Keratinocyte (primary cell): ENCODE measurements around the gene RER1. TPM values are rescaled to one million over a fixed set of nuclear protein-coding genes. Genes with fewer than 3 reads are reported as not detected.

ENCODE experiments used
- DNase-seq: peaks from one replicate; pipeline ENCODE4 v3.0.0-alpha.2; 2011; ENCODE audit warnings: low read depth, missing footprints, low spot score
- FAIRE-seq: peaks from 2 replicates; lab custom pipeline; 2011; peaks lifted over from hg19 to GRCh38; lab: Jason Lieb, UNC
- H2AFZ ChIP-seq: 2 replicates; pipeline ENCODE4 v1.6.0; 2012; ENCODE audit warnings: low read length, control low read depth, inconsistent platforms; ENCODE audit not compliant: control insufficient read depth
- H3K27ac ChIP-seq: 2 replicates; pipeline ENCODE4 v1.5.1; 2011; ENCODE audit warnings: low read length; ENCODE audit not compliant: control insufficient read depth, insufficient read depth
- H3K27me3 ChIP-seq: 3 replicates; pipeline ENCODE4 v1.6.0; 2011; ENCODE audit warnings: low read length; ENCODE audit not compliant: control insufficient read depth, insufficient read depth; ENCODE audit errors: extremely low read depth
- H3K36me3 ChIP-seq, 2 experiments: 2 replicates in 1 of 2; 3 replicates in 1 of 2; pipeline ENCODE4 v1.5.1; 2011; ENCODE audit warnings: low read length in 2 of 2, mild to moderate bottlenecking in 1 of 2; ENCODE audit not compliant: control insufficient read depth in 2 of 2, insufficient read depth in 2 of 2; ENCODE audit errors: extremely low read depth in 1 of 2
- H3K4me1 ChIP-seq: 3 replicates; pipeline ENCODE4 v1.5.1; 2011; ENCODE audit warnings: low read length; ENCODE audit not compliant: control insufficient read depth, insufficient read depth; ENCODE audit errors: extremely low read depth
- H3K4me2 ChIP-seq: 3 replicates; pipeline ENCODE4 v1.6.0; 2011; ENCODE audit warnings: low read depth, low read length; ENCODE audit not compliant: control insufficient read depth, insufficient read depth; ENCODE audit errors: extremely low read depth
- H3K4me3 ChIP-seq, 3 experiments: fragments of 200-600 bp in 1 of 3; sonication (generic) in 1 of 3; 2 replicates in 2 of 3; 3 replicates in 1 of 3; pipeline ENCODE4 v1.5.1; 2011 to 2016; ENCODE audit warnings: low read length in 3 of 3, mild to moderate bottlenecking in 3 of 3, control low read depth in 2 of 3, inconsistent platforms in 1 of 3, low read depth in 1 of 3, mixed read lengths in 1 of 3, mixed run types in 1 of 3, moderate library complexity in 1 of 3; ENCODE audit not compliant: control insufficient read depth in 2 of 3, insufficient read depth in 2 of 3; ENCODE audit errors: extremely low read depth in 1 of 3
- H3K79me2 ChIP-seq: 2 replicates; pipeline ENCODE4 v1.6.0; 2012; ENCODE audit warnings: low read length; ENCODE audit not compliant: control insufficient read depth, insufficient read depth
- H3K9ac ChIP-seq: 3 replicates; pipeline ENCODE4 v1.6.0; 2011; ENCODE audit warnings: low read length; ENCODE audit not compliant: control insufficient read depth, insufficient read depth; ENCODE audit errors: extremely low read depth
- H3K9me1 ChIP-seq: 3 replicates; pipeline ENCODE4 v1.6.0; 2011; ENCODE audit warnings: low read length; ENCODE audit not compliant: control insufficient read depth, insufficient read depth; ENCODE audit errors: extremely low read depth
- H3K9me3 ChIP-seq: 2 replicates; pipeline ENCODE4 v1.5.1; 2012; ENCODE audit warnings: low read depth, low read length; ENCODE audit not compliant: control insufficient read depth
- H4K20me1 ChIP-seq: 3 replicates; pipeline ENCODE4 v1.6.0; 2011; ENCODE audit warnings: low read length; ENCODE audit not compliant: control insufficient read depth, insufficient read depth; ENCODE audit errors: extremely low read depth
- EZH2 ChIP-seq: IDR thresholded peaks from one replicate; pipeline ENCODE4 v1.6.1; 2012; ENCODE audit warnings: inconsistent platforms, mild to moderate bottlenecking, low read length, moderate library complexity
- dilution Hi-C: fragments of 300-500 bp; cut with MboI; formaldehyde crosslinking; loops from one replicate; pipeline ENCODE4 v1.7.0; 2020; ENCODE audit warnings: low sequenced_read_pairs; ENCODE audit not compliant: extremely low pct_ligation_motif_present
- polyA plus RNA-seq, 5 experiments: library from polyadenylated mRNA; depleted of rRNA in 3 of 5; stranded (reverse) in 3 of 5; stranded (forward) in 1 of 5; unstranded in 1 of 5; fragments of >200 nt; gene quantifications; 1 replicate in 1 of 5; 2 replicates in 3 of 5; 3 replicates in 1 of 5; pipeline versions ENCODE4 v1.2.1 to v1.2.3, GENCODE V29; 2011 to 2012; ENCODE audit warnings: missing spikeins in 2 of 5, low read depth in 1 of 5, low replicate concordance in 1 of 5
- TF ChIP-seq, protein P1 (sequence below), 3 experiments: IDR thresholded peaks in 1 of 3; conservative IDR thresholded peaks in 1 of 3; optimal IDR thresholded peaks in 1 of 3; 2 replicates in 2 of 3; 3 replicates in 1 of 3; pipeline versions ENCODE3 to v1.5.1; 2011; ENCODE audit warnings: low read length in 3 of 3, mild to moderate bottlenecking in 3 of 3, moderate library complexity in 2 of 3, control low read depth in 1 of 3, inconsistent platforms in 1 of 3; ENCODE audit not compliant: insufficient read depth in 2 of 3; ENCODE audit errors: extremely low read depth in 1 of 3

RER1 gene
- polyA plus RNA-seq, 1 donor (not counting 4 experiments of a cell fraction or from before 2014, with no cell fraction given), result 297 TPM

DNA sequence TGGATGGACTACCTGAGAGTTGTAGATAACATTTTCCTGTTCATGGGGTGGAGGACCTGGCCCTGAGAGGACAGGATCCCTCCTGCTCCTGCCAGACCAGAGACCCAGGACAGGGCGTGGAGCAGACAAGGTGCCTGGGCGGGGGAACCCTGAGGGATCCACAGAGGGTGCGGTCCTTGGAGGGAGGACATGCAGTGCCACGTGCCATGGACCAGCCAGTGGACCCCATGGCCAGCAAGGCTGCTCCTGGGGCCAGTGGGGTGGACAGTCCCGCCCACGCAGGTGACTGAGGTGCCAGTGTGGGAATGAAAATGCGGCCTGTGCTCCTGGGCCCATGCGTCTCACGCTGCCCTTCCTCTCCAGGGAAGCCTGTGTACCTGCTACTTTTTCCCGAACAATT, 3.6 kb downstream of the RER1 start:
- Histone ChIP-seq H3K9me1 (no peaks in the 10 kb centered on the region), H2AFZ (no peak overlapping the region), H3K27me3 (no peaks in the 10 kb centered on the region), H3K36me3 (peaks cover 24 to 65% of the 10 kb centered on the region in 2 experiments), H3K4me1 (peaks cover 15% of the 10 kb centered on the region), H3K4me2 (no peak overlapping the region), H3K9me3 (no peaks in the 10 kb centered on the region), H3K27ac (no peak overlapping the region), H3K79me2 (peaks cover 71% of the 10 kb centered on the region), H3K4me3 (no peak overlapping the region), H3K9ac (no peak overlapping the region), H4K20me1 (peaks cover 3% of the 10 kb centered on the region)
- dilution Hi-C loops, result no loop called here
- FAIRE-seq (no peak), DNase-seq (no peak)
- TF ChIP-seq EZH2, result no peak
- TF ChIP-seq, protein P1, sequence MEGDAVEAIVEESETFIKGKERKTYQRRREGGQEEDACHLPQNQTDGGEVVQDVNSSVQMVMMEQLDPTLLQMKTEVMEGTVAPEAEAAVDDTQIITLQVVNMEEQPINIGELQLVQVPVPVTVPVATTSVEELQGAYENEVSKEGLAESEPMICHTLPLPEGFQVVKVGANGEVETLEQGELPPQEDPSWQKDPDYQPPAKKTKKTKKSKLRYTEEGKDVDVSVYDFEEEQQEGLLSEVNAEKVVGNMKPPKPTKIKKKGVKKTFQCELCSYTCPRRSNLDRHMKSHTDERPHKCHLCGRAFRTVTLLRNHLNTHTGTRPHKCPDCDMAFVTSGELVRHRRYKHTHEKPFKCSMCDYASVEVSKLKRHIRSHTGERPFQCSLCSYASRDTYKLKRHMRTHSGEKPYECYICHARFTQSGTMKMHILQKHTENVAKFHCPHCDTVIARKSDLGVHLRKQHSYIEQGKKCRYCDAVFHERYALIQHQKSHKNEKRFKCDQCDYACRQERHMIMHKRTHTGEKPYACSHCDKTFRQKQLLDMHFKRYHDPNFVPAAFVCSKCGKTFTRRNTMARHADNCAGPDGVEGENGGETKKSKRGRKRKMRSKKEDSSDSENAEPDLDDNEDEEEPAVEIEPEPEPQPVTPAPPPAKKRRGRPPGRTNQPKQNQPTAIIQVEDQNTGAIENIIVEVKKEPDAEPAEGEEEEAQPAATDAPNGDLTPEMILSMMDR (optimal IDR thresholded peaks at IDR 0.05 in 1 of 3, IDR thresholded peaks at IDR 0.05 in 1 of 3, conservative IDR thresholded peaks at IDR 0.05 in 1 of 3; ENCODE audit: extremely low read depth in 1 of 3, insufficient read depth in 2 of 3, low read length in 3 of 3), result no peak

DNA sequence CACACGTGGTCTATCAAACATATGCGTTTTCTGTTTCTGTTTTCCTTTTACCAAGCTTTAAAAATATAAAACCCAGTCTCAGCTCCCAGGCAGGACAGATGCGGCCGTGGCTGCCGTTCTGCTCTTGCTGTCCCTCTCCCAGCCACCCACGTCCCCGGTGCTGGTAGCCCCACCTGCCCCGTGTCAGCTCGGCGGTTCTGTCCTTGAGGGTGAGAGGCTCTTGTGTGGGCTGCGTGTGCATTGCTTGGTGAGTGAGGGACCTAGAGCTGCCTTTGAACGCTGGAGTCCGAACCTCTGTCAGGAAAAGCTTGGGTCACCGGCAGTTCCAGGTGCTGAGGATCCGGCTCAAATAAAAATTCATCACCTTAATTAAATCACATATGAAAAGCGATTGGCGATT, 4.4 kb downstream of the RER1 start:
- Histone ChIP-seq H3K4me1 (peaks cover 11% of the 10 kb centered on the region), H2AFZ (no peak overlapping the region), H3K4me3 (no peak overlapping the region), H3K27ac (no peak overlapping the region), H3K36me3 (peaks cover 31 to 72% of the 10 kb centered on the region in 2 experiments), H3K9me3 (no peaks in the 10 kb centered on the region), H3K27me3 (no peaks in the 10 kb centered on the region), H3K4me2 (no peak overlapping the region), H3K79me2 (peaks cover 75% of the 10 kb centered on the region), H4K20me1 (peaks cover 3% of the 10 kb centered on the region), H3K9me1 (no peaks in the 10 kb centered on the region), H3K9ac (no peak overlapping the region)
- FAIRE-seq (no peak), DNase-seq (no peak)
- dilution Hi-C loops, result no loop called here
- TF ChIP-seq EZH2, result no peak
- TF ChIP-seq, protein P1 (optimal IDR thresholded peaks at IDR 0.05 in 1 of 3, IDR thresholded peaks at IDR 0.05 in 1 of 3, conservative IDR thresholded peaks at IDR 0.05 in 1 of 3; ENCODE audit: extremely low read depth in 1 of 3, insufficient read depth in 2 of 3, low read length in 3 of 3), result no peak
